IMR-90 (cell line): ENCODE results near the gene C1QTNF12. TPM values are rescaled to one million over a fixed set of nuclear protein-coding genes. Genes with fewer than 3 reads are reported as not detected.

Source experiments
- ATAC-seq: fragments of 200-7000 bp; cut with Tn5 transposase; 2 replicates; pipeline ENCODE4 v1.9.1; 2020; ENCODE audit warnings: low read depth, mild to moderate bottlenecking, moderate library complexity
- BruUV-seq: library from RNA; stranded (reverse); fragments of 400-500 nt; replicated peaks from 2 replicates; lab custom pipeline; 2021; lab: Mats Ljungman, UMichigan
- CTCF ChIA-PET: fragments of 300-600 bp; formaldehyde crosslinking; extraction: SDS; loops from one replicate; lab custom pipeline; 2021; ENCODE audit warnings: antibody characterized with exemption; lab: Yijun Ruan, JAX
- POLR2A ChIA-PET: fragments of 300-600 bp; sonication (Branson Sonifier 250); formaldehyde crosslinking; loops from one replicate; lab custom pipeline; 2022; ENCODE audit warnings: antibody characterized with exemption; ENCODE audit not compliant: unreplicated experiment; lab: Charles Lee
- DNase-seq: peaks from one replicate; pipeline ENCODE4 v3.0.0; 2013
- H2AFZ ChIP-seq: replicated peaks from 2 replicates; pipeline ENCODE3; 2013; ENCODE audit warnings: low read length, mild to moderate bottlenecking; ENCODE audit not compliant: poor library complexity
- H2AK5ac ChIP-seq: 2 replicates; pipeline ENCODE4 v1.6.1; 2013; ENCODE audit warnings: low read depth, low read length, inconsistent platforms
- H2AK9ac ChIP-seq: replicated peaks from 2 replicates; pipeline ENCODE3; 2013; ENCODE audit warnings: mild to moderate bottlenecking, low read depth, low read length, moderate library complexity; ENCODE audit not compliant: poor library complexity
- H2BK120ac ChIP-seq: 2 replicates; pipeline ENCODE4 v1.6.1; 2013; ENCODE audit warnings: low read depth, low read length, inconsistent platforms
- H2BK15ac ChIP-seq: 3 replicates; pipeline ENCODE4 v1.6.1; 2013; ENCODE audit warnings: low read depth, low read length, inconsistent platforms
- H2BK20ac ChIP-seq: 2 replicates; pipeline ENCODE4 v1.6.1; 2013; ENCODE audit warnings: low read depth, mild to moderate bottlenecking, inconsistent platforms, low read length, moderate library complexity
- H2BK5ac ChIP-seq: 2 replicates; pipeline ENCODE4 v1.6.1; 2013; ENCODE audit warnings: mild to moderate bottlenecking, low read depth, low read length, inconsistent platforms; ENCODE audit not compliant: poor library complexity, severe bottlenecking
- H3K14ac ChIP-seq: replicated peaks from 2 replicates; pipeline ENCODE4 v1.6.1; 2013; ENCODE audit warnings: low read depth, low read length, inconsistent platforms
- H3K18ac ChIP-seq: 2 replicates; pipeline ENCODE4 v1.6.1; 2013; ENCODE audit warnings: low read depth, low read length, control low read depth
- H3K23ac ChIP-seq: 2 replicates; pipeline ENCODE4 v1.6.1; 2013; ENCODE audit warnings: low read depth, low read length, inconsistent platforms
- H3K27ac ChIP-seq: 2 replicates; pipeline ENCODE4 v1.5.1; 2013; ENCODE audit warnings: mild to moderate bottlenecking, control low read depth, low read length; ENCODE audit not compliant: insufficient read depth
- H3K27me3 ChIP-seq: 2 replicates; pipeline ENCODE4 v1.6.1; 2013; ENCODE audit warnings: low read length; ENCODE audit not compliant: control insufficient read depth, insufficient read depth
- H3K36me3 ChIP-seq: 2 replicates; pipeline ENCODE4 v1.6.1; 2013; ENCODE audit warnings: low read length, mixed read lengths; ENCODE audit not compliant: control insufficient read depth, insufficient read depth
- H3K4ac ChIP-seq: 2 replicates; pipeline ENCODE4 v1.6.1; 2013; ENCODE audit warnings: low read depth, low read length, inconsistent platforms
- H3K4me1 ChIP-seq: 2 replicates; pipeline ENCODE4 v1.6.1; 2013; ENCODE audit warnings: low read length, mixed read lengths; ENCODE audit not compliant: control insufficient read depth, insufficient read depth
- H3K4me2 ChIP-seq: 2 replicates; pipeline ENCODE4 v1.6.1; 2013; ENCODE audit warnings: low read depth, mild to moderate bottlenecking, control low read depth, low read length, moderate library complexity
- H3K4me3 ChIP-seq: 2 replicates; pipeline ENCODE4 v1.5.1; 2013; ENCODE audit warnings: low read depth, mild to moderate bottlenecking, control low read depth, low read length, moderate library complexity; ENCODE audit not compliant: insufficient read depth
- H3K56ac ChIP-seq: 2 replicates; pipeline ENCODE4 v1.6.1; 2013; ENCODE audit warnings: low read length, inconsistent platforms; ENCODE audit not compliant: insufficient read depth; ENCODE audit errors: extremely low read depth
- H3K79me1 ChIP-seq, 2 experiments: 2 replicates each; pipeline ENCODE4 v1.6.1; 2013; ENCODE audit warnings: low read length in 2 of 2, inconsistent platforms in 1 of 2, low read depth in 1 of 2
- H3K9ac ChIP-seq: 2 replicates; pipeline ENCODE4 v1.6.1; 2013; ENCODE audit warnings: low read depth, low read length, control low read depth
- H3K9me1 ChIP-seq: 2 replicates; pipeline ENCODE4 v1.6.1; 2013; ENCODE audit warnings: low read length, inconsistent platforms; ENCODE audit not compliant: insufficient read depth
- H3K9me3 ChIP-seq: 2 replicates; pipeline ENCODE4 v1.6.1; 2013; ENCODE audit warnings: low read length; ENCODE audit not compliant: control insufficient read depth, insufficient read depth
- H4K20me1 ChIP-seq: 2 replicates; pipeline ENCODE4 v1.6.1; 2013; ENCODE audit warnings: low read length, inconsistent platforms; ENCODE audit not compliant: insufficient read depth
- H4K5ac ChIP-seq: 2 replicates; pipeline ENCODE4 v1.6.1; 2013; ENCODE audit warnings: mild to moderate bottlenecking, low read depth, low read length, control low read depth
- H4K8ac ChIP-seq, 2 experiments: 2 replicates each; pipeline ENCODE4 v1.6.1; 2013; ENCODE audit warnings: low read depth in 2 of 2, low read length in 2 of 2, control low read depth in 1 of 2, inconsistent platforms in 1 of 2
- H4K91ac ChIP-seq: 2 replicates; pipeline ENCODE4 v1.6.1; 2013; ENCODE audit warnings: low read depth, low read length, inconsistent platforms; ENCODE audit not compliant: insufficient read depth
- BHLHE40 ChIP-seq: fragments of 150-350 bp; IDR thresholded peaks from 2 replicates; pipeline ENCODE4 v1.6.1; 2016; ENCODE audit warnings: mild to moderate bottlenecking, low read depth, low read length
- CHD1 ChIP-seq: IDR thresholded peaks from 2 replicates; pipeline ENCODE4 v1.6.1; 2012; ENCODE audit warnings: low read depth, low read length, improper control_type of control experiment
- FOS ChIP-seq: fragments of 150-350 bp; IDR thresholded peaks from 2 replicates; pipeline ENCODE4 v1.6.1; 2016; ENCODE audit warnings: low read depth, low read length
- MAFK ChIP-seq: IDR thresholded peaks from 2 replicates; pipeline ENCODE4 v1.6.1; 2012; ENCODE audit warnings: low read depth, low read length, improper control_type of control experiment
- MAZ ChIP-seq: IDR thresholded peaks from 2 replicates; pipeline ENCODE4 v1.6.1; 2012; ENCODE audit warnings: low read depth, mild to moderate bottlenecking, low read length, improper control_type of control experiment, moderate library complexity, borderline replicate concordance
- MXI1 ChIP-seq: IDR thresholded peaks from 2 replicates; pipeline ENCODE4 v1.6.1; 2012; ENCODE audit warnings: low read depth, mild to moderate bottlenecking, low read length, moderate library complexity, borderline replicate concordance
- POLR2A ChIP-seq: IDR thresholded peaks from 2 replicates; pipeline ENCODE4 v1.6.1; 2012; ENCODE audit warnings: mild to moderate bottlenecking, low read depth, low read length
- RAD21 ChIP-seq: IDR thresholded peaks from 2 replicates; pipeline ENCODE4 v1.6.1; 2012; ENCODE audit warnings: low read length, improper control_type of control experiment
- RCOR1 ChIP-seq: IDR thresholded peaks from 2 replicates; pipeline ENCODE4 v1.6.1; 2012; ENCODE audit warnings: mild to moderate bottlenecking, low read length, improper control_type of control experiment; ENCODE audit not compliant: insufficient replicate concordance
- RFX5 ChIP-seq: IDR thresholded peaks from 2 replicates; pipeline ENCODE4 v1.8.0; 2012; ENCODE audit warnings: low read depth, mild to moderate bottlenecking, low read length, moderate library complexity
- WGBS, 2 experiments: methylation state at CpG; one replicate each; pipeline versions ENCODE4 v1.1.5 to v1.1.7; 2013; ENCODE audit warnings: missing lambda C conversion rate in 2 of 2; ENCODE audit not compliant: insufficient read length in 1 of 2; ENCODE audit errors: extremely low coverage in 2 of 2; 5-methylcytosine and 5-hydroxymethylcytosine counted together
- dilution Hi-C: fragments of 300-500 bp; cut with HindIII; formaldehyde crosslinking; loops from one replicate; pipeline ENCODE4 v1.14.3; 2018; ENCODE audit warnings: low sequenced_read_pairs; ENCODE audit not compliant: unreplicated experiment
- in situ Hi-C: fragments of 300-500 bp; cut with MboI; formaldehyde crosslinking; loops from 3 replicates; pipeline ENCODE4 v1.14.3; 2019; ENCODE audit warnings: low sequenced_read_pairs, inconsistent platforms, mixed read lengths
- intact Hi-C: fragments of 100-400 bp; cut with micrococcal nuclease; formaldehyde crosslinking; loops from 2 replicates; pipeline ENCODE4 v1.10.0; 2022
- polyA plus RNA-seq, 3 experiments: library from polyadenylated mRNA; depleted of rRNA; stranded (reverse); fragments of >200 nt; gene quantifications; 2 replicates each; pipeline ENCODE4 v1.2.3, GENCODE V29; 2012; ENCODE audit warnings: low replicate concordance in 1 of 3
- total RNA-seq: library from RNA; depleted of rRNA; stranded (reverse); fragments of >200 nt; gene quantifications from 2 replicates; pipeline ENCODE4 v1.2.3, GENCODE V29; 2012
- TF ChIP-seq, protein P1 (sequence below): fragments of 150-350 bp; IDR thresholded peaks from 2 replicates; pipeline ENCODE4 v1.6.1; 2016; ENCODE audit warnings: low read depth, mild to moderate bottlenecking, low read length, moderate library complexity, borderline replicate concordance
- TF ChIP-seq, protein P2 (sequence below): fragments of 150-350 bp; IDR thresholded peaks from 2 replicates; pipeline ENCODE4 v1.6.1; 2017; ENCODE audit warnings: mild to moderate bottlenecking, antibody characterized with exemption, low read length, low read depth
- TF ChIP-seq, protein P3 (sequence below): conservative IDR thresholded peaks from 2 replicates; pipeline ENCODE4 v1.5.1; 2012; ENCODE audit warnings: mild to moderate bottlenecking, low read depth, low read length, improper control_type of control experiment

The C1QTNF12 gene
- total and polyA plus RNA-seq, 2 of the 4 experiments (the other 2 are of a cell fraction), result 0.36 to 1.1 TPM

DNA sequence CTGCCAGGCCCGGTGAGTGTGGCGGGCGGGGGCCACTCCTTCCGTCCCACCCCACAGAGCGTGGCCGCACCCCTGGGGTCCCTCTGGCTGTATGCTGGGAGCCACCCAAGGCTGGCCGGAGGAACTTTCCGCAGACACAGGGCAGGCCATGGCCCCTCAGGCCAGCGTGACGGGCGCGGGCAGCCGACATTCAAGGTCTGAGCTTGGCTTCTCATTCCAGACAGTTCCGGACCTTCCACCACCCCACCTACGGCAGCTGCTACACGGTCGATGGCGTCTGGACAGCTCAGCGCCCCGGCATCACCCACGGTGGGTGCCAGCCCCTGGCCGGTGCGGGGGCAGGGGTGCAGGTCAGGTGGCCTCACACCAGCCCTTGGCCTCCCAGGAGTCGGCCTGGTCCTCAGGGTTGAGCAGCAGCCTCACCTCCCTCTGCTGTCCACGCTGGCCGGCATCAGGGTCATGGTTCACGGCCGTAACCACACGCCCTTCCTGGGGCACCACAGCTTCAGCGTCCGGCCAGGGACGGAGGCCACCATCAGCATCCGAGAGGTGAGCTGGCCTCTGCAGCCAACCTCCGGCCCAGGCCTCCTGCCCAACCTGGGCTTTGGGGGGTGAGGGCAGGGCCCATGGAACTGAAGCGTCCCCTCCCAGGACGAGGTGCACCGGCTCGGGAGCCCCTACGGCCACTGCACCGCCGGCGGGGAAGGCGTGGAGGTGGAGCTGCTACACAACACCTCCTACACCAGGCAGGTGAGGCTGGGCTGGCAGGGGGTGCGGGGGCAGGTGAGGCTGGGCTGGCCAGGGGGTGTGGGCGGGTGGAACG, 41.0 kb upstream of the C1QTNF12 start:
- dilution Hi-C loops, result no loop called here

More for the DNA sequence above, 41.0 kb upstream of the C1QTNF12 start:
- Histone ChIP-seq H2BK15ac (no peak overlapping the region), H3K4ac (no peak overlapping the region), H3K18ac (no peak overlapping the region), H2AK9ac (no peak overlapping the region), H2BK5ac (no peak overlapping the region), H3K4me3 (no peak overlapping the region), H3K9me3 (no peaks in the 10 kb centered on the region), H4K5ac (no peak overlapping the region), H2AK5ac (no peak overlapping the region), H4K91ac (no peak overlapping the region), H3K9me1 (peaks cover under 1% of the 10 kb centered on the region; the same call in 1 of the 2 replicates), H3K23ac (no peak overlapping the region), H3K4me1 (no peaks in the 10 kb centered on the region; the same call in 1 of the 2 replicates), H2BK120ac (no peak overlapping the region), H3K9ac (no peak overlapping the region), H3K79me1 (no peaks in the 10 kb centered on the region), H2AFZ (no peak overlapping the region), H3K4me2 (no peak overlapping the region), H3K27me3 (no peaks in the 10 kb centered on the region), H3K56ac (no peak overlapping the region), H3K27ac (no peak overlapping the region), H2BK20ac (no peak overlapping the region), H4K20me1 (peaks cover 6% of the 10 kb centered on the region; the same call in 1 of the 2 replicates), H3K14ac (no peak overlapping the region), H4K8ac (no peak overlapping the region), H3K36me3 (peaks cover 2% of the 10 kb centered on the region; the same call in 1 of the 2 replicates)
- in situ Hi-C loops (no loop called here), intact Hi-C loops (no loop called here)
- CTCF ChIA-PET, result interaction anchor here (0.9 kb wide), 1 partner anchor 165 kb away, joined by 4 read pairs; no protein-coding TSS in a partner anchor
- no peak for ATAC-seq
- 83% methylated on average over 15 of the region's 46 CpGs; no CpG with 5 or more reads in 1 of the 2 experiments for WGBS, 2 experiments
- DNase-seq, result no peak
- BruUV-seq, result no TSS peak
- TF ChIP-seq POLR2A (no peak), RFX5 (no peak), RCOR1 (no peak), CHD1 (no peak), FOS (no peak), BHLHE40 (no peak), MAFK (no peak), RAD21 (no peak), MXI1 (no peak), MAZ (no peak)
- TF ChIP-seq, protein P1, sequence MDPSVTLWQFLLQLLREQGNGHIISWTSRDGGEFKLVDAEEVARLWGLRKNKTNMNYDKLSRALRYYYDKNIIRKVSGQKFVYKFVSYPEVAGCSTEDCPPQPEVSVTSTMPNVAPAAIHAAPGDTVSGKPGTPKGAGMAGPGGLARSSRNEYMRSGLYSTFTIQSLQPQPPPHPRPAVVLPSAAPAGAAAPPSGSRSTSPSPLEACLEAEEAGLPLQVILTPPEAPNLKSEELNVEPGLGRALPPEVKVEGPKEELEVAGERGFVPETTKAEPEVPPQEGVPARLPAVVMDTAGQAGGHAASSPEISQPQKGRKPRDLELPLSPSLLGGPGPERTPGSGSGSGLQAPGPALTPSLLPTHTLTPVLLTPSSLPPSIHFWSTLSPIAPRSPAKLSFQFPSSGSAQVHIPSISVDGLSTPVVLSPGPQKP, result no peak
- TF ChIP-seq, protein P2, sequence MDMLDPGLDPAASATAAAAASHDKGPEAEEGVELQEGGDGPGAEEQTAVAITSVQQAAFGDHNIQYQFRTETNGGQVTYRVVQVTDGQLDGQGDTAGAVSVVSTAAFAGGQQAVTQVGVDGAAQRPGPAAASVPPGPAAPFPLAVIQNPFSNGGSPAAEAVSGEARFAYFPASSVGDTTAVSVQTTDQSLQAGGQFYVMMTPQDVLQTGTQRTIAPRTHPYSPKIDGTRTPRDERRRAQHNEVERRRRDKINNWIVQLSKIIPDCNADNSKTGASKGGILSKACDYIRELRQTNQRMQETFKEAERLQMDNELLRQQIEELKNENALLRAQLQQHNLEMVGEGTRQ, result no peak
- TF ChIP-seq, protein P3, sequence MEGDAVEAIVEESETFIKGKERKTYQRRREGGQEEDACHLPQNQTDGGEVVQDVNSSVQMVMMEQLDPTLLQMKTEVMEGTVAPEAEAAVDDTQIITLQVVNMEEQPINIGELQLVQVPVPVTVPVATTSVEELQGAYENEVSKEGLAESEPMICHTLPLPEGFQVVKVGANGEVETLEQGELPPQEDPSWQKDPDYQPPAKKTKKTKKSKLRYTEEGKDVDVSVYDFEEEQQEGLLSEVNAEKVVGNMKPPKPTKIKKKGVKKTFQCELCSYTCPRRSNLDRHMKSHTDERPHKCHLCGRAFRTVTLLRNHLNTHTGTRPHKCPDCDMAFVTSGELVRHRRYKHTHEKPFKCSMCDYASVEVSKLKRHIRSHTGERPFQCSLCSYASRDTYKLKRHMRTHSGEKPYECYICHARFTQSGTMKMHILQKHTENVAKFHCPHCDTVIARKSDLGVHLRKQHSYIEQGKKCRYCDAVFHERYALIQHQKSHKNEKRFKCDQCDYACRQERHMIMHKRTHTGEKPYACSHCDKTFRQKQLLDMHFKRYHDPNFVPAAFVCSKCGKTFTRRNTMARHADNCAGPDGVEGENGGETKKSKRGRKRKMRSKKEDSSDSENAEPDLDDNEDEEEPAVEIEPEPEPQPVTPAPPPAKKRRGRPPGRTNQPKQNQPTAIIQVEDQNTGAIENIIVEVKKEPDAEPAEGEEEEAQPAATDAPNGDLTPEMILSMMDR, result no peak
- POLR2A ChIA-PET, result no interaction called here
